PFSK-1 (cell line): ENCODE data around the gene CACUL1.

ENCODE experiments used
- FOXP2 ChIP-seq: optimal IDR thresholded peaks from 2 replicates; pipeline ENCODE3; 2011; ENCODE audit warnings: borderline replicate concordance, control low read depth, inconsistent platforms; ENCODE audit not compliant: insufficient read depth; ENCODE audit errors: extremely low read length, extremely low read depth
- POLR2AphosphoS5 ChIP-seq: IDR thresholded peaks from 2 replicates; pipeline ENCODE4 v1.6.1; 2012; ENCODE audit warnings: low read depth, mild to moderate bottlenecking, control low read depth, low read length, moderate library complexity
- SIN3A ChIP-seq: IDR thresholded peaks from 2 replicates; pipeline ENCODE4 v1.6.1; 2012; ENCODE audit warnings: mild to moderate bottlenecking, low read length, moderate library complexity, borderline replicate concordance; ENCODE audit not compliant: insufficient read depth
- TAF1 ChIP-seq: IDR thresholded peaks from 2 replicates; pipeline ENCODE4 v1.6.1; 2012; ENCODE audit warnings: low read length, control low read depth, borderline replicate concordance; ENCODE audit not compliant: insufficient read depth
- TF ChIP-seq, protein P1 (sequence below), 2 experiments: IDR thresholded peaks; 2 replicates each; pipeline versions ENCODE4 v1.6.1 to v1.8.0; 2011 to 2012; ENCODE audit warnings: low read depth in 2 of 2, low read length in 2 of 2, control low read depth in 1 of 2, inconsistent platforms in 1 of 2, mild to moderate bottlenecking in 1 of 2, moderate library complexity in 1 of 2; ENCODE audit not compliant: insufficient read depth in 1 of 2

Gene CACUL1

DNA sequence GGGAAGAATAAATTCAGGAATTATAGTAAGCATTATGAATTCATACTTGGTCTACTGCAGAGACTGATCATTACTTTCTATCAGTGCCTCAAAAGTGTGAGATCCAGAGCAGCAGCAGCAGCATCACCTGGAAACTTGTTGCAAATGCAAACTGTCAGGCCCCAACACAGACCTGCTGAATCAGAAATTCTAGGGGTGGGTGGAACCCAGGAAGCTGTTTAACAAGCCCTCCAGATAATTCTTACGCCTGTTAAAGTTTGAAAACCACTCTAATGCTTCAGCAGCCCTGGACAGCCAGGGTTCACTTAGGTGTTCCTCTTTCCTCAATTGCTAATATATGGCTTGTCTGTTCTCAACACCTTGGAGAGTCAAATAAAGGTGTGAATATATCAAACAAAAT, 19.5 kb downstream of the CACUL1 start:
- TF ChIP-seq FOXP2 (no peak), POLR2AphosphoS5 (no peak), SIN3A (no peak), TAF1 (no peak)
- TF ChIP-seq, protein P1, sequence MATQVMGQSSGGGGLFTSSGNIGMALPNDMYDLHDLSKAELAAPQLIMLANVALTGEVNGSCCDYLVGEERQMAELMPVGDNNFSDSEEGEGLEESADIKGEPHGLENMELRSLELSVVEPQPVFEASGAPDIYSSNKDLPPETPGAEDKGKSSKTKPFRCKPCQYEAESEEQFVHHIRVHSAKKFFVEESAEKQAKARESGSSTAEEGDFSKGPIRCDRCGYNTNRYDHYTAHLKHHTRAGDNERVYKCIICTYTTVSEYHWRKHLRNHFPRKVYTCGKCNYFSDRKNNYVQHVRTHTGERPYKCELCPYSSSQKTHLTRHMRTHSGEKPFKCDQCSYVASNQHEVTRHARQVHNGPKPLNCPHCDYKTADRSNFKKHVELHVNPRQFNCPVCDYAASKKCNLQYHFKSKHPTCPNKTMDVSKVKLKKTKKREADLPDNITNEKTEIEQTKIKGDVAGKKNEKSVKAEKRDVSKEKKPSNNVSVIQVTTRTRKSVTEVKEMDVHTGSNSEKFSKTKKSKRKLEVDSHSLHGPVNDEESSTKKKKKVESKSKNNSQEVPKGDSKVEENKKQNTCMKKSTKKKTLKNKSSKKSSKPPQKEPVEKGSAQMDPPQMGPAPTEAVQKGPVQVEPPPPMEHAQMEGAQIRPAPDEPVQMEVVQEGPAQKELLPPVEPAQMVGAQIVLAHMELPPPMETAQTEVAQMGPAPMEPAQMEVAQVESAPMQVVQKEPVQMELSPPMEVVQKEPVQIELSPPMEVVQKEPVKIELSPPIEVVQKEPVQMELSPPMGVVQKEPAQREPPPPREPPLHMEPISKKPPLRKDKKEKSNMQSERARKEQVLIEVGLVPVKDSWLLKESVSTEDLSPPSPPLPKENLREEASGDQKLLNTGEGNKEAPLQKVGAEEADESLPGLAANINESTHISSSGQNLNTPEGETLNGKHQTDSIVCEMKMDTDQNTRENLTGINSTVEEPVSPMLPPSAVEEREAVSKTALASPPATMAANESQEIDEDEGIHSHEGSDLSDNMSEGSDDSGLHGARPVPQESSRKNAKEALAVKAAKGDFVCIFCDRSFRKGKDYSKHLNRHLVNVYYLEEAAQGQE (IDR thresholded peaks at IDR 0.05; ENCODE audit: insufficient read depth in 1 of 2, low read depth in 2 of 2, low read length in 2 of 2): no peak

- TF ChIP-seq SIN3A (no peak), POLR2AphosphoS5 (no peak), TAF1 (no peak), FOXP2 (no peak)
- TF ChIP-seq, protein P1 (IDR thresholded peaks at IDR 0.05; ENCODE audit: insufficient read depth in 1 of 2, low read depth in 2 of 2, low read length in 2 of 2): no peak
Measured at GRCh38 chr10:118734475-118734874, 20.3 kb downstream of the CACUL1 start.

- TF ChIP-seq FOXP2 (no peak), TAF1 (no peak), POLR2AphosphoS5 (no peak), SIN3A (no peak)
- TF ChIP-seq, protein P1 (IDR thresholded peaks at IDR 0.05; ENCODE audit: insufficient read depth in 1 of 2, low read depth in 2 of 2, low read length in 2 of 2): no peak
Measured at GRCh38 chr10:118732245-118733165, 22.3 kb downstream of the CACUL1 start.

- TF ChIP-seq TAF1 (no peak), SIN3A (no peak), POLR2AphosphoS5 (no peak)
- TF ChIP-seq, protein P1 (IDR thresholded peaks at IDR 0.05; ENCODE audit: insufficient read depth in 1 of 2, low read depth in 2 of 2, low read length in 2 of 2): no peak
Measured at GRCh38 chr10:118730756-118731456, 23.9 kb downstream of the CACUL1 start.
